IMR-90 (cell line): ENCODE measurements around the gene NPIPB2. TPM values are rescaled to one million over a fixed set of nuclear protein-coding genes. Genes with fewer than 3 reads are reported as not detected.

ENCODE experiments used
- ATAC-seq: fragments of 200-7000 bp; cut with Tn5 transposase; 2 replicates; pipeline ENCODE4 v1.9.1; 2020; ENCODE audit warnings: low read depth, mild to moderate bottlenecking, moderate library complexity
- BruUV-seq: library from RNA; stranded (reverse); fragments of 400-500 nt; replicated peaks from 2 replicates; lab custom pipeline; 2021; lab: Mats Ljungman, UMichigan
- CTCF ChIA-PET: fragments of 300-600 bp; formaldehyde crosslinking; extraction: SDS; loops from one replicate; lab custom pipeline; 2021; ENCODE audit warnings: antibody characterized with exemption; lab: Yijun Ruan, JAX
- POLR2A ChIA-PET: fragments of 300-600 bp; sonication (Branson Sonifier 250); formaldehyde crosslinking; loops from one replicate; lab custom pipeline; 2022; ENCODE audit warnings: antibody characterized with exemption; ENCODE audit not compliant: unreplicated experiment; lab: Charles Lee
- DNase-seq: peaks from one replicate; pipeline ENCODE4 v3.0.0; 2013
- H2AFZ ChIP-seq: replicated peaks from 2 replicates; pipeline ENCODE3; 2013; ENCODE audit warnings: low read length, mild to moderate bottlenecking; ENCODE audit not compliant: poor library complexity
- H2AK5ac ChIP-seq: 2 replicates; pipeline ENCODE4 v1.6.1; 2013; ENCODE audit warnings: low read depth, low read length, inconsistent platforms
- H2AK9ac ChIP-seq: replicated peaks from 2 replicates; pipeline ENCODE3; 2013; ENCODE audit warnings: mild to moderate bottlenecking, low read depth, low read length, moderate library complexity; ENCODE audit not compliant: poor library complexity
- H2BK120ac ChIP-seq: 2 replicates; pipeline ENCODE4 v1.6.1; 2013; ENCODE audit warnings: low read depth, low read length, inconsistent platforms
- H2BK15ac ChIP-seq: 3 replicates; pipeline ENCODE4 v1.6.1; 2013; ENCODE audit warnings: low read depth, low read length, inconsistent platforms
- H2BK20ac ChIP-seq: 2 replicates; pipeline ENCODE4 v1.6.1; 2013; ENCODE audit warnings: low read depth, mild to moderate bottlenecking, inconsistent platforms, low read length, moderate library complexity
- H2BK5ac ChIP-seq: 2 replicates; pipeline ENCODE4 v1.6.1; 2013; ENCODE audit warnings: mild to moderate bottlenecking, low read depth, low read length, inconsistent platforms; ENCODE audit not compliant: poor library complexity, severe bottlenecking
- H3K14ac ChIP-seq: replicated peaks from 2 replicates; pipeline ENCODE4 v1.6.1; 2013; ENCODE audit warnings: low read depth, low read length, inconsistent platforms
- H3K18ac ChIP-seq: 2 replicates; pipeline ENCODE4 v1.6.1; 2013; ENCODE audit warnings: low read depth, low read length, control low read depth
- H3K23ac ChIP-seq: 2 replicates; pipeline ENCODE4 v1.6.1; 2013; ENCODE audit warnings: low read depth, low read length, inconsistent platforms
- H3K27ac ChIP-seq: 2 replicates; pipeline ENCODE4 v1.5.1; 2013; ENCODE audit warnings: mild to moderate bottlenecking, control low read depth, low read length; ENCODE audit not compliant: insufficient read depth
- H3K27me3 ChIP-seq: 2 replicates; pipeline ENCODE4 v1.6.1; 2013; ENCODE audit warnings: low read length; ENCODE audit not compliant: control insufficient read depth, insufficient read depth
- H3K36me3 ChIP-seq: 2 replicates; pipeline ENCODE4 v1.6.1; 2013; ENCODE audit warnings: low read length, mixed read lengths; ENCODE audit not compliant: control insufficient read depth, insufficient read depth
- H3K4ac ChIP-seq: 2 replicates; pipeline ENCODE4 v1.6.1; 2013; ENCODE audit warnings: low read depth, low read length, inconsistent platforms
- H3K4me1 ChIP-seq: 2 replicates; pipeline ENCODE4 v1.6.1; 2013; ENCODE audit warnings: low read length, mixed read lengths; ENCODE audit not compliant: control insufficient read depth, insufficient read depth
- H3K4me2 ChIP-seq: 2 replicates; pipeline ENCODE4 v1.6.1; 2013; ENCODE audit warnings: low read depth, mild to moderate bottlenecking, control low read depth, low read length, moderate library complexity
- H3K4me3 ChIP-seq: 2 replicates; pipeline ENCODE4 v1.5.1; 2013; ENCODE audit warnings: low read depth, mild to moderate bottlenecking, control low read depth, low read length, moderate library complexity; ENCODE audit not compliant: insufficient read depth
- H3K56ac ChIP-seq: 2 replicates; pipeline ENCODE4 v1.6.1; 2013; ENCODE audit warnings: low read length, inconsistent platforms; ENCODE audit not compliant: insufficient read depth; ENCODE audit errors: extremely low read depth
- H3K79me1 ChIP-seq, 2 experiments: 2 replicates each; pipeline ENCODE4 v1.6.1; 2013; ENCODE audit warnings: low read length in 2 of 2, inconsistent platforms in 1 of 2, low read depth in 1 of 2
- H3K9ac ChIP-seq: 2 replicates; pipeline ENCODE4 v1.6.1; 2013; ENCODE audit warnings: low read depth, low read length, control low read depth
- H3K9me1 ChIP-seq: 2 replicates; pipeline ENCODE4 v1.6.1; 2013; ENCODE audit warnings: low read length, inconsistent platforms; ENCODE audit not compliant: insufficient read depth
- H3K9me3 ChIP-seq: 2 replicates; pipeline ENCODE4 v1.6.1; 2013; ENCODE audit warnings: low read length; ENCODE audit not compliant: control insufficient read depth, insufficient read depth
- H4K20me1 ChIP-seq: 2 replicates; pipeline ENCODE4 v1.6.1; 2013; ENCODE audit warnings: low read length, inconsistent platforms; ENCODE audit not compliant: insufficient read depth
- H4K5ac ChIP-seq: 2 replicates; pipeline ENCODE4 v1.6.1; 2013; ENCODE audit warnings: mild to moderate bottlenecking, low read depth, low read length, control low read depth
- H4K8ac ChIP-seq, 2 experiments: 2 replicates each; pipeline ENCODE4 v1.6.1; 2013; ENCODE audit warnings: low read depth in 2 of 2, low read length in 2 of 2, control low read depth in 1 of 2, inconsistent platforms in 1 of 2
- H4K91ac ChIP-seq: 2 replicates; pipeline ENCODE4 v1.6.1; 2013; ENCODE audit warnings: low read depth, low read length, inconsistent platforms; ENCODE audit not compliant: insufficient read depth
- BHLHE40 ChIP-seq: fragments of 150-350 bp; IDR thresholded peaks from 2 replicates; pipeline ENCODE4 v1.6.1; 2016; ENCODE audit warnings: mild to moderate bottlenecking, low read depth, low read length
- CEBPB ChIP-seq: IDR thresholded peaks from 2 replicates; pipeline ENCODE4 v1.6.1; 2012; ENCODE audit warnings: low read depth, low read length, improper control_type of control experiment
- CTCF ChIP-seq: conservative IDR thresholded peaks from 2 replicates; pipeline ENCODE4 v1.5.1; 2012; ENCODE audit warnings: mild to moderate bottlenecking, low read depth, low read length, improper control_type of control experiment
- FOS ChIP-seq: fragments of 150-350 bp; IDR thresholded peaks from 2 replicates; pipeline ENCODE4 v1.6.1; 2016; ENCODE audit warnings: low read depth, low read length
- MAFK ChIP-seq: IDR thresholded peaks from 2 replicates; pipeline ENCODE4 v1.6.1; 2012; ENCODE audit warnings: low read depth, low read length, improper control_type of control experiment
- MAZ ChIP-seq: IDR thresholded peaks from 2 replicates; pipeline ENCODE4 v1.6.1; 2012; ENCODE audit warnings: low read depth, mild to moderate bottlenecking, low read length, improper control_type of control experiment, moderate library complexity, borderline replicate concordance
- MXI1 ChIP-seq: IDR thresholded peaks from 2 replicates; pipeline ENCODE4 v1.6.1; 2012; ENCODE audit warnings: low read depth, mild to moderate bottlenecking, low read length, moderate library complexity, borderline replicate concordance
- NFE2L2 ChIP-seq: fragments of 150-350 bp; IDR thresholded peaks from 2 replicates; pipeline ENCODE4 v1.6.1; 2016; ENCODE audit warnings: low read depth, mild to moderate bottlenecking, low read length
- POLR2A ChIP-seq: IDR thresholded peaks from 2 replicates; pipeline ENCODE4 v1.6.1; 2012; ENCODE audit warnings: mild to moderate bottlenecking, low read depth, low read length
- RAD21 ChIP-seq: IDR thresholded peaks from 2 replicates; pipeline ENCODE4 v1.6.1; 2012; ENCODE audit warnings: low read length, improper control_type of control experiment
- RCOR1 ChIP-seq: IDR thresholded peaks from 2 replicates; pipeline ENCODE4 v1.6.1; 2012; ENCODE audit warnings: mild to moderate bottlenecking, low read length, improper control_type of control experiment; ENCODE audit not compliant: insufficient replicate concordance
- SMC3 ChIP-seq: fragments of 150-350 bp; IDR thresholded peaks from 2 replicates; pipeline ENCODE4 v1.6.1; 2016; ENCODE audit warnings: low read depth, mild to moderate bottlenecking, antibody characterized with exemption, low read length, moderate library complexity
- WGBS, 2 experiments: methylation state at CpG; one replicate each; pipeline versions ENCODE4 v1.1.5 to v1.1.7; 2013; ENCODE audit warnings: missing lambda C conversion rate in 2 of 2; ENCODE audit not compliant: insufficient read length in 1 of 2; ENCODE audit errors: extremely low coverage in 2 of 2; 5-methylcytosine and 5-hydroxymethylcytosine counted together
- dilution Hi-C: fragments of 300-500 bp; cut with HindIII; formaldehyde crosslinking; loops from one replicate; pipeline ENCODE4 v1.14.3; 2018; ENCODE audit warnings: low sequenced_read_pairs; ENCODE audit not compliant: unreplicated experiment
- in situ Hi-C: fragments of 300-500 bp; cut with MboI; formaldehyde crosslinking; loops from 3 replicates; pipeline ENCODE4 v1.14.3; 2019; ENCODE audit warnings: low sequenced_read_pairs, inconsistent platforms, mixed read lengths
- intact Hi-C: fragments of 100-400 bp; cut with micrococcal nuclease; formaldehyde crosslinking; loops from 2 replicates; pipeline ENCODE4 v1.10.0; 2022
- polyA plus RNA-seq, 3 experiments: library from polyadenylated mRNA; depleted of rRNA; stranded (reverse); fragments of >200 nt; gene quantifications; 2 replicates each; pipeline ENCODE4 v1.2.3, GENCODE V29; 2012; ENCODE audit warnings: low replicate concordance in 1 of 3
- total RNA-seq: library from RNA; depleted of rRNA; stranded (reverse); fragments of >200 nt; gene quantifications from 2 replicates; pipeline ENCODE4 v1.2.3, GENCODE V29; 2012
- TF ChIP-seq, protein P1 (sequence below): fragments of 150-350 bp; IDR thresholded peaks from 2 replicates; pipeline ENCODE4 v1.6.1; 2016; ENCODE audit warnings: low read depth, mild to moderate bottlenecking, low read length, moderate library complexity, borderline replicate concordance

Gene NPIPB2
- total and polyA plus RNA-seq, 2 of the 4 experiments (the other 2 are of a cell fraction): 2.2 to 7.7 TPM

- no peak overlapping the region for H3K23ac ChIP-seq
- no peak for DNase-seq
- CTCF ChIA-PET: interaction anchor here (1.6 kb wide), 1 partner anchor 100 kb away, joined by 4 read pairs; no protein-coding TSS in a partner anchor
- no peak overlapping the region for H2BK5ac ChIP-seq
- H3K14ac ChIP-seq: no peak overlapping the region
- no peak overlapping the region for H3K4me2 ChIP-seq
- peaks cover 5% of the 10 kb centered on the region; the same call in 1 of the 2 replicates for H3K4me1 ChIP-seq
- intact Hi-C loops (no loop called here), in situ Hi-C loops (no loop called here), dilution Hi-C loops (no loop called here)
- TF ChIP-seq FOS (no peak), CTCF (no peak), RCOR1 (no peak), NFE2L2 (no peak), MAZ (no peak), CEBPB (no peak), MAFK (no peak), BHLHE40 (no peak), MXI1 (no peak), POLR2A (no peak), SMC3 (no peak), RAD21 (no peak)
- TF ChIP-seq, protein P1, sequence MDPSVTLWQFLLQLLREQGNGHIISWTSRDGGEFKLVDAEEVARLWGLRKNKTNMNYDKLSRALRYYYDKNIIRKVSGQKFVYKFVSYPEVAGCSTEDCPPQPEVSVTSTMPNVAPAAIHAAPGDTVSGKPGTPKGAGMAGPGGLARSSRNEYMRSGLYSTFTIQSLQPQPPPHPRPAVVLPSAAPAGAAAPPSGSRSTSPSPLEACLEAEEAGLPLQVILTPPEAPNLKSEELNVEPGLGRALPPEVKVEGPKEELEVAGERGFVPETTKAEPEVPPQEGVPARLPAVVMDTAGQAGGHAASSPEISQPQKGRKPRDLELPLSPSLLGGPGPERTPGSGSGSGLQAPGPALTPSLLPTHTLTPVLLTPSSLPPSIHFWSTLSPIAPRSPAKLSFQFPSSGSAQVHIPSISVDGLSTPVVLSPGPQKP: no peak
- H3K9me1 ChIP-seq: no peaks in the 10 kb centered on the region
- H3K9me3 ChIP-seq: no peaks in the 10 kb centered on the region
- BruUV-seq: no TSS peak
- POLR2A ChIA-PET: interaction anchor here (0.9 kb wide), 1 partner anchor 9 kb away, joined by 8 read pairs; the partner anchor contains the start of gene SNX29
- H3K36me3 ChIP-seq: no peaks in the 10 kb centered on the region
- H4K91ac ChIP-seq: no peak overlapping the region
- H2BK20ac ChIP-seq: no peak overlapping the region; the same call in 1 of the 2 replicates
- WGBS, 2 experiments: 60% methylated on average over 1 of the region's 17 CpGs; no CpG with 5 or more reads in 1 of the 2 experiments
- no peak overlapping the region for H3K56ac ChIP-seq
- H3K9ac ChIP-seq: no peak overlapping the region
- H4K20me1 ChIP-seq: no peaks in the 10 kb centered on the region
- H3K27ac ChIP-seq: no peak overlapping the region
- H3K18ac ChIP-seq: no peak overlapping the region
- H2AFZ ChIP-seq: no peak overlapping the region
- no peak overlapping the region for H3K4ac ChIP-seq
- H4K8ac ChIP-seq: no peak overlapping the region
- no peak overlapping the region for H2BK120ac ChIP-seq
- H3K4me3 ChIP-seq: no peak overlapping the region
- ATAC-seq: no peak
- H2AK5ac ChIP-seq: no peak overlapping the region
- H4K5ac ChIP-seq: no peak overlapping the region
- H2BK15ac ChIP-seq: no peak overlapping the region
- no peaks in the 10 kb centered on the region for H3K27me3 ChIP-seq
- H3K79me1 ChIP-seq: no peaks in the 10 kb centered on the region
- no peak overlapping the region for H2AK9ac ChIP-seq
Measured at GRCh38 chr16:11967195-11967911, 25.5 kb upstream of the NPIPB2 start.
